Sigmoid colon (tissue), 7 donors: ENCODE results near the gene JPH4. TPM values are rescaled to one million over a fixed set of nuclear protein-coding genes. Genes with fewer than 3 reads are reported as not detected.
"Not testable (repeated sequence)": the region's sequence is repeated elsewhere in the genome, so short reads cannot be mapped to it uniquely, and the experiment has no call there.

ENCODE experiments used
- DNase-seq: peaks from one replicate; pipeline ENCODE4 v3.0.0-alpha.2; 2019
- H3K27ac ChIP-seq, 4 donors: fragments of 200-600 bp; sonication (generic); one replicate each; pipeline ENCODE4 v1.5.1; 2016 to 2019; ENCODE audit warnings: mild to moderate bottlenecking in 1 of 4
- H3K27me3 ChIP-seq, 3 donors: fragments of 200-600 bp; sonication (generic); one replicate each; pipeline ENCODE4 v1.5.1; 2019; ENCODE audit warnings: mild to moderate bottlenecking in 1 of 3
- H3K36me3 ChIP-seq, 4 donors: fragments of 200-600 bp; sonication (generic); one replicate each; pipeline ENCODE4 v1.5.1; 2016 to 2019
- H3K4me1 ChIP-seq, 4 donors: fragments of 200-600 bp; sonication (generic); one replicate each; pipeline ENCODE4 v1.5.1; 2017 to 2019
- H3K4me3 ChIP-seq, 4 donors: fragments of 200-600 bp; sonication (generic); one replicate each; pipeline ENCODE4 v1.5.1; 2017 to 2019; ENCODE audit warnings: mild to moderate bottlenecking in 2 of 4, moderate library complexity in 1 of 4
- H3K9me3 ChIP-seq, 4 donors: fragments of 200-600 bp in 3 of 4; sonication (generic) in 3 of 4; one replicate each; pipeline versions ENCODE4 v1.5.1 to v1.6.1; 2013 to 2019
- EP300 ChIP-seq, 4 donors: sonication (generic); formaldehyde crosslinking; IDR thresholded peaks; one replicate each; pipeline ENCODE4 v1.6.1; 2017; ENCODE audit warnings: antibody characterized with exemption in 4 of 4
- POLR2A ChIP-seq, 2 donors: fragments of 450-650 bp; IDR thresholded peaks; one replicate each; pipeline ENCODE4 v1.6.1; 2016; ENCODE audit warnings: antibody characterized with exemption in 2 of 2, mild to moderate bottlenecking in 2 of 2, moderate library complexity in 2 of 2
- POLR2AphosphoS5 ChIP-seq, 4 donors: sonication (generic); formaldehyde crosslinking; IDR thresholded peaks; one replicate each; pipeline ENCODE4 v1.6.1; 2017; ENCODE audit warnings: antibody characterized with exemption in 4 of 4
- WGBS, 2 donors: extraction: QIAGEN DNeasy Blood & Tissue Kit; methylation state at CpG; one replicate each; pipeline ENCODE4 v1.1.7; 2013; 5-methylcytosine and 5-hydroxymethylcytosine counted together
- intact Hi-C: fragments of 100-400 bp; cut with DNase I; formaldehyde crosslinking; loops from one replicate; pipeline ENCODE4 v1.15.1; 2023
- polyA plus RNA-seq, 3 donors: library from polyadenylated mRNA; stranded (reverse); fragments of 200-250 nt; gene quantifications; one replicate each; pipeline ENCODE4 v1.2.3, GENCODE V29; 2013
- total RNA-seq, 4 donors: library from RNA; depleted of rRNA; stranded (reverse); fragments of >200 nt; gene quantifications; one replicate each; pipeline ENCODE4 v1.1.0, GENCODE V29; 2016
- TF ChIP-seq, protein P1 (sequence below), 4 experiments: fragments of 450-650 bp in 3 of 4; fragments of 200-600 bp in 1 of 4; IDR thresholded peaks; one replicate each; pipeline ENCODE4 v1.5.1; 2016 to 2019; ENCODE audit warnings: antibody characterized with exemption in 4 of 4, mild to moderate bottlenecking in 3 of 4, moderate library complexity in 2 of 4
- donor health status: healthy with polysubstance abuse.
- donor health status: Bipolar disorder and iron deficiency.
- donor health status: healthy.

Gene JPH4
- total and polyA plus RNA-seq, 7 donors, result 0.60 to 3.0 (median 1.6) TPM; not detected in 1

GRCh38 chr14:23538050-23538718, 40.4 kb downstream of the JPH4 start:
- intact Hi-C loops, result no loop called here
- Histone ChIP-seq H3K36me3 (peaks cover 0 to 17% (median 0%) of the 10 kb centered on the region in 4 donors), H3K4me3 (no peak overlapping the region), H3K4me1 (peaks cover 0 to 10% (median 5%) of the 10 kb centered on the region in 4 donors), H3K27ac (no peak overlapping the region), H3K27me3 (no peaks in the 10 kb centered on the region), H3K9me3 (no peaks in the 10 kb centered on the region)
- TF ChIP-seq, protein P1, sequence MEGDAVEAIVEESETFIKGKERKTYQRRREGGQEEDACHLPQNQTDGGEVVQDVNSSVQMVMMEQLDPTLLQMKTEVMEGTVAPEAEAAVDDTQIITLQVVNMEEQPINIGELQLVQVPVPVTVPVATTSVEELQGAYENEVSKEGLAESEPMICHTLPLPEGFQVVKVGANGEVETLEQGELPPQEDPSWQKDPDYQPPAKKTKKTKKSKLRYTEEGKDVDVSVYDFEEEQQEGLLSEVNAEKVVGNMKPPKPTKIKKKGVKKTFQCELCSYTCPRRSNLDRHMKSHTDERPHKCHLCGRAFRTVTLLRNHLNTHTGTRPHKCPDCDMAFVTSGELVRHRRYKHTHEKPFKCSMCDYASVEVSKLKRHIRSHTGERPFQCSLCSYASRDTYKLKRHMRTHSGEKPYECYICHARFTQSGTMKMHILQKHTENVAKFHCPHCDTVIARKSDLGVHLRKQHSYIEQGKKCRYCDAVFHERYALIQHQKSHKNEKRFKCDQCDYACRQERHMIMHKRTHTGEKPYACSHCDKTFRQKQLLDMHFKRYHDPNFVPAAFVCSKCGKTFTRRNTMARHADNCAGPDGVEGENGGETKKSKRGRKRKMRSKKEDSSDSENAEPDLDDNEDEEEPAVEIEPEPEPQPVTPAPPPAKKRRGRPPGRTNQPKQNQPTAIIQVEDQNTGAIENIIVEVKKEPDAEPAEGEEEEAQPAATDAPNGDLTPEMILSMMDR (IDR thresholded peaks at IDR 0.05), result no peak
- TF ChIP-seq POLR2A (IDR thresholded peaks at IDR 0.05) (no peak), POLR2AphosphoS5 (IDR thresholded peaks at IDR 0.05) (no peak), EP300 (IDR thresholded peaks at IDR 0.05) (no peak)
- 79 to 86% methylated on average over 10 of the region's 10 CpGs for WGBS, 2 donors
- no peak for DNase-seq

DNA sequence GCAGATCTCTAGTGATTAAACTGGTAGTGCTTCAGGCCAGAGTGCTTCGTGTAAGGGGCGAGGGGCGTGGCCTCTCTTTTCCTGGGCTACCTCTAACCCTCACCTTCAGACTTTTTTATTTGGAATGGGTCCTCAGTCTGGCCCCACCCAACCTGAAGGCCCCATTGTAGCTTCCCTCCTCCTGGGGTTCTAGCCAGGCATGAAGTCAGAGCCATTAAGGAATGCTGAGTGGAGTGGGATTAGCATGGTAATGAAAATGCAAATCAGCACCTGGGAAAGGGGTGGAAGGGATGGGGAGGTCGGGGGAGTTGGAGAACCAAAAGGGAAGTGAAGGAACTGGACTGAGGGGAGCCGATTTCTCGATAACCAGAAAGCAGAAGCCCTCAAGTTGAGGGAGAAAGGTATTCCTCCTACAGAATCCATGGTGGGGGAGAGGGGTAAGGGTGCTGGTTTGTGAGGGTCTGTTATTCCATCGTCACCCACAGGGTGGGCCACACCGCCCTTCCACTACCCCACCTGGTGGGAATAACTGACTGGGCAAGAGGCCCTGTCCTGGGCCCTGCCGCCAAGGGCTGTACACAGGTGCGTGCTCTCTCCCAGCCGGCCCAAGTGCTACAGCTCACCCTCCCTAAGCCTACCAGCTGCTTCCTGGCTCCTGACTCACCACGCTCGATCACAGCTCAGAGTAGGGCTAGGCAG, 41.1 kb downstream of the JPH4 start:
- DNase-seq, result no peak
- Histone ChIP-seq H3K27me3 (no peaks in the 10 kb centered on the region), H3K4me1 (peaks cover 0 to 10% (median 5%) of the 10 kb centered on the region in 4 donors), H3K27ac (no peak overlapping the region), H3K4me3 (no peak overlapping the region), H3K36me3 (peaks cover 0 to 13% (median 0%) of the 10 kb centered on the region in 4 donors), H3K9me3 (no peaks in the 10 kb centered on the region)
- intact Hi-C loops, result no loop called here
- TF ChIP-seq, protein P1 (IDR thresholded peaks at IDR 0.05), result no peak
- TF ChIP-seq EP300 (IDR thresholded peaks at IDR 0.05) (no peak), POLR2A (IDR thresholded peaks at IDR 0.05) (no peak), POLR2AphosphoS5 (IDR thresholded peaks at IDR 0.05) (no peak)
- 54 to 78% methylated on average over 13 of the region's 13 CpGs for WGBS, 2 donors

DNA sequence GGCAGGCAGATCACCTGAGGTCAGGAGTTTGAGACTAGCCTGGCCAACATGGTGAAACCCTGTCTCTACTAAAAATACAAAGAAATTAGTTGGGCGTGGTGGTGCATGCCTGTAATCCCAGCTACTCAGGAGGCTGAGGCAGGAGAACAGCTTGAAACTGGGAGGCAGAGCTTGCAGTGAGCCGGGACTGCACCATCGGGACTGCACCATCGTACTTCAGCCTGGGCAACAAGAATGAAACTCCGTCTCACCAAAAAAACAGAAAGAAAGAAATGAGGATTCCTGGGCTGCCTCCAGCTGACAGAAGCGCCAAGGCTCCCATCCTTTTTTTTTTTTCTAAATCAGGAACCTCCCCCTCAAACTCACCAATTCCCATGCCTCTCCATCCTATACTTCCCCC, 41.7 kb downstream of the JPH4 start:
- H3K4me3 ChIP-seq, H3K27ac ChIP-seq, H3K9me3 ChIP-seq, intact Hi-C loops, H3K27me3 ChIP-seq, DNase-seq: not testable (repeated sequence)
- Histone ChIP-seq H3K4me1 (peaks cover 0 to 10% (median 5%) of the 10 kb centered on the region in 4 donors), H3K36me3 (peaks cover 0 to 13% (median 0%) of the 10 kb centered on the region in 4 donors)
- 89 to 93% methylated on average over 6 of the region's 6 CpGs for WGBS, 2 donors

- no peak overlapping the region for H3K4me3 ChIP-seq
- H3K27ac ChIP-seq, result no peak overlapping the region
- DNase-seq, result no peak
- no peaks in the 10 kb centered on the region for H3K27me3 ChIP-seq
- peaks cover 0 to 13% (median 0%) of the 10 kb centered on the region in 4 donors for H3K36me3 ChIP-seq
- TF ChIP-seq POLR2AphosphoS5 (IDR thresholded peaks at IDR 0.05) (no peak), EP300 (IDR thresholded peaks at IDR 0.05) (no peak), POLR2A (IDR thresholded peaks at IDR 0.05) (no peak)
- TF ChIP-seq, protein P1 (IDR thresholded peaks at IDR 0.05), result no peak
- 95 to 96% methylated on average over 2 of the region's 2 CpGs for whole genome bisulfite sequencing, 2 donors
- intact Hi-C loops, result no loop called here
- no peaks in the 10 kb centered on the region for H3K9me3 ChIP-seq
- H3K4me1 ChIP-seq, result peaks cover 0 to 10% (median 5%) of the 10 kb centered on the region in 4 donors
Observed at GRCh38 chr14:23536494-23536893, 42.1 kb downstream of the JPH4 start.

- TF ChIP-seq POLR2AphosphoS5 (IDR thresholded peaks at IDR 0.05), result no peak
- no peak for TF ChIP-seq EP300 (IDR thresholded peaks at IDR 0.05)
- TF ChIP-seq POLR2A (IDR thresholded peaks at IDR 0.05), result no peak
- TF ChIP-seq, protein P1 (IDR thresholded peaks at IDR 0.05), result no peak
- Histone ChIP-seq H3K4me1 (peaks cover 0 to 10% (median 5%) of the 10 kb centered on the region in 4 donors), H3K36me3 (peaks cover 0 to 13% (median 0%) of the 10 kb centered on the region in 4 donors), H3K27ac (no peak overlapping the region), H3K9me3 (no peaks in the 10 kb centered on the region), H3K27me3 (no peaks in the 10 kb centered on the region), H3K4me3 (no peak overlapping the region)
- DNase-seq, result no peak
- intact Hi-C loops, result no loop called here
- 88 to 90% methylated on average over 4 of the region's 4 CpGs for WGBS, 2 donors
Observed at GRCh38 chr14:23535943-23536342, 42.6 kb downstream of the JPH4 start.
